HG03039 (cell line): ENCODE measurements around the gene TEX11.
"Not testable (repeated sequence)": the region's sequence is repeated elsewhere in the genome, so short reads cannot be mapped to it uniquely, and the experiment has no call there.

Experiments used
- ATAC-seq: cut with Tn5 transposase; IDR thresholded peaks from one replicate; pipeline ENCODE4 v1.9.1; 2021; ENCODE audit warnings: mild to moderate bottlenecking, moderate library complexity; ENCODE audit not compliant: unreplicated experiment

Gene TEX11

DNA sequence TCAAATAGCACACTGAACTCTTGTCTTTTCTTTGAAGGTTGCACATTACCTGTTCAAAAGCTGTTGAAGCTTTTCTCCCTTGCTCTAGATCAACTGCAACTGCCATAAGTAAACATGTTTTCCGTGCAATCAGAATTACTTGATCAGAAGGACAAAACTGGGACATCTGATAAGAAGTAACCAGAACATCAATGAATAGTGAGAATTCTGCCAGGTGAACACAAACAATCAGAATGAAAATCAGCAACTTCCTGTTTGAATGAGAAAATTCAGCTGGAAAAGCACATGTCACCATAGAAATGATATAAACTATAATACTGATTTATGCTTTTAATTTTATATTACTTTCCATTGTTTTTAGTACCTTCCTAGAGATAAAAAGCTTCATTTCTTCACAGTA, 303.2 kb downstream of the TEX11 start:
- ATAC-seq = no peak

DNA sequence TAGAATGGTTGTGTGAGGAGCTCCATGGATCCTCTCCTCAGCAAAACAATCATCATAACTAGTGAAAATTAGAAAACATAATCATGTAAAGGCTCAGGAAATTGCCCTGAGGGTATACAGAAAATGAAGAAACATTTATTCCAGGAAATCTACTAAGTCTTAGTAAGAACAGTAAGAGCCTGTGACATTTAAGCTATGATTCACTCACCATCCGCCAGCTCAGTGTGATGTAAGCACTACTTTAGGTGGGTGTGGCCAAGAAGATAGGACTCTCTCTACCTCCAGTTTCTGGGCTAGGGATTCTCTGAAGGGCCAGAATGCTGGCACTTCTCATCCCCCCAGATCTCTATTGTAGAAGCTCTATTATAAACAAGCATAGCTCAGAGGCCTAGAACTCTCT, 316.4 kb downstream of the TEX11 start:
- no peak for ATAC-seq

DNA sequence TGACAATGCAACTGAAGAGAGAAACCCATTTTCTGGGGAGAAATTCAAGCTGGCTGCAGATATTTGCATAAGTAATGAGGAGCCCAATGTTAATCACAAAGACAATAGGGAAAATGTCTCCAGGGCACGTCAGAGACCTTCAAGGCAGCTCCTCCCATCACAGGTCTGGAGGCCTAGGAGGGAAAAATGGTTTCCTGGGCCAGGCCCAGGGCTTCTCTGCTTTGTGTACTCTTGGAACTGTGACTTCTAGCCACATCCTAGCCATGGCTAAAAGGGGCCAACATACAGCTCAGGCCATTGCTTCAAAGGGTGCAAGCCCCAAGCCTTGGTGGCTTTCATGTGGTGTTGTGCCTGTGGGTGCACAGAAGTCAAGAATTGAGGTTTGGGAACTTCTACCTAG, 321.4 kb downstream of the TEX11 start:
- not testable (repeated sequence) for ATAC-seq

DNA sequence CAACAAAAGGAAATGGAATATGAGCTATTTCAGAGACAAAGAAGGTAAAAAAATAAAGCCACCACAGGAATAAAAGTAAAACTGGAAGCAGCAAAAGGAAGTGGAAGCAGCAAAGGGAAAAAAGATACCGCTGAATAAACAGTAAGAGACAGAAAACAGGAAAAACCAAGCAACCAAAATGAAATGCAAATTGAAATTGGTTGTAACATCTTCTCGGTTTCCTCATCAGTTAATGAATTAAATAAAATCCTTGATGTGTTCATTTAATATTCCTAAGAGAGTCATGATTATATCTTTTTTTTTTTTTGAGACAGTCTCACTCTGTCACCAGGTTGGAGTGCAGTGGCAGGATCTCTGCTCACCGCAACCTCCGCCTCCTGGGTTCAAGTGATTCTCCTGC, 331.1 kb downstream of the TEX11 start:
- no peak for ATAC-seq

DNA sequence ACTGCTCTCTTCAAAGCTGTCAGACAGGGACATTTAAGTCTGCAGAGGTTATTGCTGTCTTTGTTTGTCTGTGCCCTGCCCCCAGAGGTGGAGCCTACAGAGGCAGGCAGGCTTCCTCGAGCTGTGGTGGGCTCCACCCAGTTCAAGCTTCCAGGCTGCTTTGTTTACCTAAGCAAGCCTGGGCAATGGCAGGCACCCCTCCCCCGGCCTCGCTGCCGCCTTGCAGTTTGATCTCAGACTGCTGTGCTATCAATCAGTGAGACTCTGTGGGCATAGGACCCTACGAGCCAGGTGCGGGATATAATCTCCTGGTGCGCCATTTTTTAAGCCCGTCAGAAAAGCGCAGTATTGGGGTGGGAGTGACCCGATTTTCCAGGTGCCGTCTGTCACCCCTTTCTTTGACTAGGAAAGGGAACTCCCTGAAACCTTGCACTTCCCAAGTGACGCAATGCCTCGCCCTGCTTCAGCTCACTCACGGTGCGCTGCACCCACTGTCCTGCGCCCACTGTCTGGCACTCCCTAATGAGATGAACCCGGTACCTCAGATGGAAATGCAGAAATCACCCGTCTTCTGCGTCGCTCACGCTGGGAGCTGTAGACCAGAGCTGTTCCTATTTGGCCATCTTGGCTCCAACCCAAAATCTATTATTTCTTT, 338.5 kb downstream of the TEX11 start:
- not testable (repeated sequence) for ATAC-seq

DNA sequence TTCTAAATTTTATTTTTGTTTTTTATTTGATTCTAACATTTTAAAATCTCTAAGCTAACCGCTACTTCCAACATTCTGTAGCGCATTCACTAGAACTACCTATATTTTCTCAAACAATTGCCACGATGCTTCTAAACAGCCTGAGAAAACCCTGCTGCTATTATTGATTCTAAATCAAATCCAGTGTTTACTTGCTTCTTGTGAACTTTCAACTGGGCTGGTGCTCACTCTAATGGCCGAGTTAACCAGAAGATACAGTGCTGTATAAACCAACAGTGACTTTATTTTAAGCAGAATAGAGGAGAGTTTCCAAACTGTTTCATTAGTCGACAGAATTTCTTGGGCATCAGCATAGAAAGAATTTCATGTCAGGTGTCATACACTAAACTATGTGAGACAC, 353.6 kb downstream of the TEX11 start:
- no peak for ATAC-seq

DNA sequence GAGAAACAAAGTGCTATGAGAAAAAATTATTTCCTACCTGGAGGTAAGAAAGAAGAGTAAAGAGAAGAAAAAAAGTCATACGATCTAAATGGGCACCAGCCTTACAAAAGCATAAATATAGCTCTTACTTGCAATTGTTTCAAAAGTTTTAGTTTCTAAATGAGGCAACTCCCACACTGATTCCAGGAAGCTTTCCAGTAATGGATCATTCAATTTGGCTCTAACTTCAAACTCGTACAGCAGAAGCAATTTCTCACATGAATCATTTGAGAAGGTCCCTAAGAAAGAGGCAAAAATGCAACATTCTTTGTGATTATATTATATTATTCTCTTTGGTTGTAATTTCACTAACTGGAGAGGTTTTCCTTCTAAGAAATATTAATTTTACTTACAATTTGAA, 354.0 kb downstream of the TEX11 start:
- ATAC-seq = no peak

DNA sequence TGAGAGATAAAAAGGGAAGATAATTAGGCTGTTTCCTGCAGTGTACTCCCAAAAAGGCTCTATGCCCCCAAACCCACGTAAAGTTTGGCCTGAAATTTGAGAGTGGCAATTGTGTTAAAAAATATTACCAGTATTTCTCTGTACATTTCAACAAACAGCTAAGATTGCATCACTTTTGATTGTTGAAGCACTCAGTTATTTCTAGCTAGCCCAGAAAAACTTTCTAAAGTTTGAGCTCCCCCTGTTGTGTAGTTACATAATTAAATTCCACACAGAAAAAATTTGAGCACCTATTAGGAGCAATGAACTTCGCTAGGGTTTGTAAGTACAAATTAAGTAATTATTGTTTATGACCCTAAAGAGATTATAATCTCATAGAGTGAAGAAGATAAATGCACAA, 354.4 kb downstream of the TEX11 start:
- no peak for ATAC-seq

DNA sequence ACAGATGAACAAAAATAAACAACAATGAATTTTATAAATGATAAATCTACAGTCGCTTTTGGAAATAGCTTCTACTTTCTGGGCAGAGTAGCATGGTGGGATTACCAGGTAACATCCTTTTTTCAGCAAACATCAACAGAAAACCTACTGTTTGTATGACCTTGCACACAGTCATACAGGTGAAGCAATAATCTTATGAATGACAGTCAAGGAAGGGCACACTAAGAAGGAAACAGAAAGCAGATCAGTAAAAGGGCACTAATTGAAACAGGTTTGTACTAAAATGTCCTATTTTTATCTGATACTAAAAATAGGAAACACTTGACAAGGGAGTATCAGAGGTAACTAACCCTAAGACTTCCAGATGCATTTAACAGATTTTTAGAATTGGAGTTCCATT, 355.0 kb downstream of the TEX11 start:
- no peak for ATAC-seq

DNA sequence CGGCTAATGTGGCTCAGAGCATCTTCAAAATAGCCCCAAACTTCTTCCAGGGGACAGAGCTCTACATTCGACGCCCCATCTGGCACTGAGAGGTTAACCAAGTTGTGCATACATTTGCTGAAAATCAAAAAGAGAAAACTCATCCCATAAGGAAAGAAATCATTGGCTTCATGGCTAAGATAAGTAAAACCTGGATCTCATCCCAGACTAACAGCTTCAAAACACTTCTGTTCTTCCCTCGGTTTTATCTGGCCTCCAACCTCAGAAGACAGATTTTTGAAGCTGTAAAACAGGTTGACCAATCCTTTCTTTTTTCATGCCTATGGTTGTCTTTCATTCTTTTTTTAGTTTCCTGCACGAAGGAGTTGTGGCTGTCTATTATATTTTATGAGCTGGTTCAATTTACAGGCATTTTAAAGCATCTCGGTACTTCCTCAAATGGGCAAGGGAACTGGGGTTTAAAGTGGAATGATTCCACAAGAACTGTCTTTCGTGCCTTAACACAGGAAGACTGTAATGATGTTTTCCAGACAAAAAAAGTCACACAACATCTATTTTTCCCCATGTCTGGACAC, 356.3 kb downstream of the TEX11 start:
- no peak for ATAC-seq

DNA sequence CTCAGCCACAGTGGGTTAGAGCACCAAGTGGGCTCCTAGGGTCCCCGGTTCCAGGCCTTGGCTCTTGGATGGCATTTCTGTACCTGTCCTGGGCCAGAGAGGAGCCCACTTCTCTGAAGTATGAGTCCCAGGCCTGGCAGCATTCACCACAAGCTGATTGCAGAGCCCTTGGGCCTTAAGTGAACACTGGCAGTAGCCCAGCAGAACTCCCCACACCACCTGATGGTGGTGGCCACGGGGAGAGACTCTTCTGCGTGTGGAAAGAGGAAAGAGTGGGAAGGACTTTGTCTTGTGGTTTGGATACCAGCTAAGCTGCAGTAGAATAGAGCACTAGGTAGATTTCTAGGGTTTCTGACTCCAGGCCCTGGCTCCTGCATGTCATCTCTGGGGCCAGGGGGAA, 359.1 kb downstream of the TEX11 start:
- no peak for ATAC-seq

DNA sequence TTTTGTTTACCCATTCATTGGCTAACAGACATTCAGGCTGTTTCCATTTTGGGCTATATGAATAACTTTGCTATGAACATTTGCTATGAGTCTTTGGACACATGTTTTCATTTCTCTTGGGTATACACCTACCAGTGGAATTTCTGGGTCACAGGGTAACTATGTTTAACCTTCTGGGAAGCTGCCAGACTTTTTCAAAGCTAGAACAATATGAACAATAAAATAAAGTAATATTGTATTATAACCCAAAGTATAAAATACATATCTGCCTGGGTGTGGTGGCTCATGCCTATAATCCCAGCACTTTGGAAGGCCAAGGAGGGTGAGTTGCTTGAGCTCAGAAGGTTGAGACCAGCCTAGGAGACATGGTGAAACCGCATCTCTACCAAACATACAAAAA, 373.3 kb downstream of the TEX11 start:
- no peak for ATAC-seq

DNA sequence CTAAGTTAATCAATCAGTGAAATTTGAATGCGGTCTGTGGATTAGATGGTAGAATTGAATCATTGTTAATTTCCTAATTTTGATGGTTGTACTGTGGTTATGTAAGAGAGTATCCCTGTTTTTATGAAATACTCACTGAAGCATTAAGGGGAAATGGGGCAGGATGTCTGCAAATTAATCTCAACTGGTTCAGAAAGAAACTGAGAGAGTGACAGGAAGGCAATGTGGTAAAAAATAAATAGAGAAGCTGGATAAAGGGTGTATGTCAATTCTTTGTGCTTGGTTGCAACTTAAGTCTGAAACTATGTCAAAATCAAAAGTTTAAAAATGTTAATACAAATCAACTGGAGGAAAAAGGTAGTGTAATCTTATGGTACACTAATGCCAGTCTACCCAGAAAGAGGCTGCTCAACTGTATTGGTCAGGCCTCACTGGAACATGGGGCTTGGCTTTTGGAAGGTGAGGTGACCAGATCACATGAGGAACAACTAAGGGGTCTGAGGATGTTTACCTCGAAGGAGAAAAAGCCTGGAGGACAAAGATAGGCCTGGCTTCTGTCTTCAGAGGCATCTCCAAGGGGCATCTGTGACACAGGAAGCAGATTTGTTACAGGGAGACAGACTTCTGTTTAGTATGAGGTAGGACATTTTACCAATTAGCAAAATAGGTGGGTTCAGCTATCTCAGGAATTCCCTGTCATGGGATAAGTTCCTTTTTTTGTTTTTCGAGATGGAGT, 380.7 kb downstream of the TEX11 start:
- ATAC-seq = no peak

DNA sequence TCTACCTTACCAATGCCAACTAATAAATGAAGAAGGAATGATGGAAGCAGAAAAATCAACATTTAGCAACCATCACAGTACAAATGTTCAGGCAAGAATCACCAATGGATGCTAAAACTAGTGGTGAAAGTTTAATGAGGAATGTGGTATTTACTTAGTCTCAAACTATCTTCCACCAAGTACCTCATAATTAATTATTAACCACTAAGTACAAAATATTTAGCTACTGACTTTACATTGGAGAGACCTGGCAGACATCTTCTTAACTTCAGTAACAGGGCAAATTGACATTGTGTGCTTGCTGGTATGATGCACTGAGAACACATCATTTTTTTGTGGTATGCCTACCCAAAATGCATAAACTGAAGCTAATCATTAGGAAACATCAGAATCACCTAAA, 381.5 kb downstream of the TEX11 start:
- ATAC-seq = no peak

DNA sequence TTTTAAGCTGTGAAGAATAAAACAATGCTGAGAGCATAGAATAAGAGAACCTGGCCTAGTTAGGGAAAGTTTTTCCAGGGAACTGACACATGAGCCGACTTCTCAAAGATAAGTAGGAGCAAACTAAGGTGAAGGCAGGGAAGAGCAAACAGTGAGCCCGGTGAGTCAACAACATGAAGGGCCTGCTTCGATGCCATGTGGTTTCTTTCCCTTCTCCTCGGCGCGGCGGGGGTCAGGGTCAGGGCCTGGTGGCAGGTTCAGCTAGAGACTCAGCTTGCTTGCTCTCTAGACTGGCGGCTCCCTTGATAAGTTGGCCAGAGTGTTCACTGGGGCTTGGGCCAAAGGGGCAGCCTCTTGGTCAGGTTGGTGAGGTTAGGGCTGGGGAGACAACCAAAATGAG, 382.8 kb downstream of the TEX11 start:
- ATAC-seq = no peak

DNA sequence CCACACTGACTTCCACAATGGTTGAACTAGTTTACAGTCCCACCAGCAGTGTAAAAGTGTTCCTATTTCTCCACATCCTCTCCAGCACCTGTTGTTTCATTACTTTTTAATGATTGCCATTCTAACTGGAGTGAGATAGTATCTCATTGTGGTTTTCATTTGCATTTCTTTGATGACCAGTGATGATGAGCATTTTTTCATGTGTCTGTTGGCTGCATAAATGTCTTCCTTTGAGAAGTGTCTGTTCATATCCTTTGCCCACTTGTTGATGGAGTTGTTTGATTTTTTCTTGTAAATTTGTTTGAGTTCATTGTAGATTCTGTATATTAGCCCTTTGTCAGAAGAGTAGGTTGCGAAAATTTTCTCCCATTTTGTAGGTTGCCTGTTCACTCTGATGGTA, 392.8 kb downstream of the TEX11 start:
- ATAC-seq = not testable (repeated sequence)

DNA sequence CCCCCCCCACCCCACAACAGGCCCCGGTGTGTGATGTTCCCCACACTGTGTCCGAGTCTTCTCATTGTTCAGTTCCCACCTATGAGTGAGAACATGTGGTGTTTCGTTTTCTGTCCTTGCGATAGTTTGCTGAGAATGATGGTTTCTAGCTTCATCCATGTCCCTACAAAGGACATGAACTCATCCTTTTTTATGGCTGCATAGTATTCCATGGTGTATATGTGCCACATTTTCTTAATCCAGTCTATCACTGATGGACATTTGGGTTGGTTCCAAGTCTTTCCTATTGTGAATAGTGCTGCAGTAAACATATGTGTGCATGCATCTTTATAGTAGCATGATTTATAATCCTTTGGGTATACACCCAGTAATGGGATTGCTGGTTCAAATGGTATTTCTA, 393.2 kb downstream of the TEX11 start:
- ATAC-seq = not testable (repeated sequence)

DNA sequence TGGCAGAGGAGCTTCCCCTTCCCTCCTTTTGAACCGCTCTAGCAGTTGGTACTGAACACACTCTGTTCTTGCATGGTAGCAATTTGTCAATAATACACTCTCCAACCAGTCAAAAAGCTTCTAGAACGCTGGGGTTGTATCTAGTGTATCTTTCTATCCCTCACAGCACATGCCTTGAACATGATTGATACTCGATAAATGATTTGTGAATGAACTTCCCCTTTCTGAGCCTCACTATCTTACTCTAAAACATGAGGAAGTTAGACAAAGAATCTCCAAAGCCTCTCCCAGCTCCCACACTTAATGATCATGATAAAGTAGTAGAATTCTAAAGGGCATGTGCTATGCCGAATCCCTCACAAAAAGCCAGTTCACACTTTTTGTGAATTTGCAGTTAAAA, 399.4 kb downstream of the TEX11 start:
- no peak for ATAC-seq

DNA sequence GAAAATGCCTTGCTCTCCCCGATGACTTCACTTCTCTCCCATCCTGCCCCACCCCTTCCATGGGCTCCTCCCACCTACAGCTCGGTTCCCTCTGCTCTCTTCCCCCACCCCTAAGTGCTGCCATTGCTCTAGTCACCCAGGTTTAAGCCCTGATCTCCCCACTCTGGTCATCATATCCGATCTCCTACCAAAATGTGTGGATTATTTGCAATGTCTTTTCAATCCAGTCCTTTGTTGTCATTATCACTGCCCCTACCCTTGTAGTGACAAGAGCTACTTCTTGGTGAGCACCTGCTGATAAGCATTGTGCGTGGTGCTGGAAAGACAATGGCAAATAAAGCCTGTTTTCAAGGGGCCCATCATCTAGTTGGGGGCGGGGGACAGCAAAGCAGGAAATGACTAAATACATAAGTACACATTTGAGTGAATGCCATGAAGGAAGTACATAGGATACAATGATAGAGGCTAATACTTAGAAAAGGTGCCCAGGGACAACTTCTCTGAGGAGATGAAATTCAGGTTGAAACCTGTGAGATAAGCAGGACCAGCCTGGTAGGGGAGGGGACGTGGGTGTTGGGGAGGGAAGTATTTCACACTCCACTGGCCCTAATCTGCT, 400.1 kb downstream of the TEX11 start:
- peak; percentile 46 for ATAC-seq

DNA sequence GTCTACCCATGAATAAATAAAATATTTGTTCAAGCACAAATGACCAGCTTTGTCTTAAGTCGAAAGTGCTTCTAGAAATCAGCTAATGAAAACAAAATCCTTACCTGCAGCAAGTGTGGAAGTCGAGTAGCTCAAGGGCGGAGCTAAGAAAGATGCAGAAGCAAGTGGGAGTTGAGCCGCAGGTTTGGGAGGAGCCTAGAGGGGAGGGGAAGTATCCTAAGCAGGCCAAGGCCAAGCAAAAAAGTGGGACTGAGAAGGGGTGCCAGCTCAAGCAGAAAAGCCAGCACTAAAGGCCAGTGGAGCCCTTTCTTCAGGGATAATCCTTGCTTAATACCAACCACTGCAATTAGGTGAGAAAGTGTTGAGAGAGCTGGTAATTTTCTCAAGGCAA, 403.1 kb downstream of the TEX11 start:
- ATAC-seq = no peak

DNA sequence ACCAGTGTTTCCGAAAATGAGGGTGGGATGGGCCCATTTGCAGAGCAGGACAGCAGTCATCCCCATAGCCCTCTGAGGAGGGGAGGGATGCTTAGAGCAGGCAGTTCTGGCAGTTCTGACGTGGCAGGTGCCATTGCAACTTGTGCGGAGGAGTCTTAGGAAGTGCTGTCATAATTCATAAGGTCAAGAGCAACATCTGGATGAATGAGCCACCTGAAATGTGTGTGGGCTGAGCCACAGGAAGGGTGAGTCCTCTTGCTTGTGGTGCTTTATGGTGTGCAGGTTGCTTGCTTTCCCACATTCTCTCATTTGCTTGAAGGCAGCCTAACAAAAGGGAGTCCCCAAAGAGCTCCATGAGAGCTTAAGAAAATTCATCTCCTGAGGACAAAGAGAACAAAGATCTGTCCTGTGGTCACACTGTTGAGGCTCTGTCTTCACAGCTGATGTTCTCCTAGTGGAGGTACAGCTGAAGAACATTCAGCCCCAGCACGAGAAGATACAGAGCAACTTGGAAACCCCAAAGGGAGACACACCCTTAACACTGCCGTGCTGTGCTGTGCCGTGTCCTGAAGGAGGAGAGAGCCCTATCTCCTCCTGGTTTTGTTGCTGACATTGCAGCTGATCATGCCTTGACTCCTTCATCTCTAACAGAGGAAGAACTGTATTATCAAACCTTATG, 403.6 kb downstream of the TEX11 start:
- no peak for ATAC-seq
